CD4-positive, alpha-beta T cell (primary cell): ENCODE data around the gene ALPL. TPM values are rescaled to one million over a fixed set of nuclear protein-coding genes. Genes with fewer than 3 reads are reported as not detected.

Source experiments
- ATAC-seq: fragments of 200-7000 bp; cut with Tn5 transposase; one replicate; pipeline ENCODE4 v1.10.0; 2022; ENCODE audit warnings: mild to moderate bottlenecking; ENCODE audit not compliant: poor library complexity
- CTCF ChIA-PET: fragments of 350-600 bp; sonication (Branson Sonifier 250); formaldehyde crosslinking; loops from one replicate; lab custom pipeline; 2021; ENCODE audit warnings: antibody characterized with exemption, inconsistent platforms; lab: Charles Lee
- POLR2A ChIA-PET: fragments of 350-600 bp; sonication (Branson Sonifier 250); formaldehyde crosslinking; loops from one replicate; lab custom pipeline; 2021; ENCODE audit warnings: antibody characterized with exemption, inconsistent platforms; lab: Charles Lee
- DNase-seq, 14 experiments: peaks; one replicate each; pipeline ENCODE4 v3.0.0-alpha.2; 2013 to 2020; ENCODE audit warnings: mixed read lengths in 2 of 14
- H3K27ac ChIP-seq, 2 donors: one replicate each; pipeline versions ENCODE4 v1.5.1 to v1.7.0; 2013; ENCODE audit warnings: low read length in 2 of 2, low read depth in 1 of 2, mild to moderate bottlenecking in 1 of 2
- H3K27me3 ChIP-seq, 2 experiments: 1 replicate in 1 of 2; 2 replicates in 1 of 2; pipeline versions ENCODE4 v1.6.1 to v1.7.0; 2013; ENCODE audit warnings: low read length in 2 of 2, control low read depth in 1 of 2, mild to moderate bottlenecking in 1 of 2, moderate library complexity in 1 of 2; ENCODE audit not compliant: insufficient read depth in 2 of 2, control insufficient read depth in 1 of 2
- H3K36me3 ChIP-seq: one replicate; pipeline ENCODE4 v1.6.1; 2013; ENCODE audit warnings: low read length, control low read depth; ENCODE audit not compliant: insufficient read depth
- H3K4me1 ChIP-seq: one replicate; pipeline ENCODE4 v1.6.1; 2013; ENCODE audit warnings: low read length, control low read depth; ENCODE audit not compliant: insufficient read depth
- H3K4me3 ChIP-seq: one replicate; pipeline ENCODE4 v1.5.1; 2013; ENCODE audit warnings: mild to moderate bottlenecking, low read length, moderate library complexity
- H3K9me3 ChIP-seq, 2 experiments: 1 replicate in 1 of 2; 2 replicates in 1 of 2; pipeline versions ENCODE4 v1.6.1 to v1.7.0; 2013; ENCODE audit warnings: low read length in 2 of 2, mild to moderate bottlenecking in 2 of 2, control low read depth in 1 of 2, moderate library complexity in 1 of 2; ENCODE audit not compliant: control insufficient read depth in 1 of 2, insufficient read depth in 1 of 2
- H3K27ac Mint-ChIP-seq: one replicate; pipeline ENCODE4 v1.8.0; 2020; ENCODE audit warnings: mixed read lengths
- H3K27me3 Mint-ChIP-seq: one replicate; pipeline ENCODE4 v1.8.0; 2021; ENCODE audit warnings: mixed read lengths
- H3K36me3 Mint-ChIP-seq: one replicate; pipeline ENCODE4 v1.8.0; 2021; ENCODE audit warnings: low read depth, mixed read lengths
- H3K4me1 Mint-ChIP-seq: one replicate; pipeline ENCODE4 v1.8.0; 2021; ENCODE audit warnings: low read depth, mixed read lengths
- H3K4me3 Mint-ChIP-seq: one replicate; pipeline ENCODE4 v1.8.0; 2020; ENCODE audit warnings: mild to moderate bottlenecking, mixed read lengths
- H3K9me3 Mint-ChIP-seq: one replicate; pipeline ENCODE4 v1.8.0; 2020; ENCODE audit warnings: mixed read lengths
- intact Hi-C, 2 experiments: fragments of 100-400 bp; cut with DNase I in 1 of 2; cut with micrococcal nuclease in 1 of 2; formaldehyde crosslinking; loops; one replicate each; pipeline versions ENCODE4 v1.15.1 to v1.9.0; 2023 to 2025; cut with DNase I, micrococcal nuclease
- total RNA-seq, 174 experiments: library from RNA in 2 of 174; stranded (reverse) in 2 of 174; gene quantifications; one replicate each; pipeline ENCODE4 v1.2.3 and lab custom pipeline; 2021 to 2026
- TF ChIP-seq, protein P1 (sequence below): fragments of 200-600 bp; IDR thresholded peaks from one replicate; pipeline ENCODE4 v1.8.0; 2022; ENCODE audit warnings: antibody characterized with exemption, mild to moderate bottlenecking

The ALPL gene
- total RNA-seq, 2 experiments from 2014 or later: not detected

DNA sequence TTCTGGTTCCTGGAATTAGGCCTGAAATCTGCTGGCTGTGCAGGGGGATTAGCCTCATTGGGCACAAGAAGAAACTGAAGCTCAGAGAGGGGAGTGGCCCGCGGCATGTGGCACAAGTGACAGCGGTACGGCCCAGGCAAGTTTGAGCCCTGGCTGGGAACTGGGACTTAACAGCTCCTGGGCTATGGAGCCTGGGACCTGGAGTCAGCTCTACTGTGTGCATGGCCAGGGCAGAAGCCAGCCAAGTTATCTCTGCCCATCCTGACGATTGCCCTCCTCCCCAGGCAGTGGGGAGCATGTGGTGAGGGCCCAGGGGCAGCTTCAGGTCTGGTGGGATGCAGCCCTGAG lies 61.3 kb downstream of the ALPL start:
- intact Hi-C loops: no loop called here
- Histone ChIP-seq H3K27me3 (peaks cover 9 to 10% of the 10 kb centered on the region in 2 experiments), H3K9me3 (peaks cover 0 to 4% of the 10 kb centered on the region in 2 experiments), H3K27ac (no peak overlapping the region), H3K4me3 (no peak overlapping the region), H3K36me3 (no peaks in the 10 kb centered on the region), H3K4me1 (no peaks in the 10 kb centered on the region)
- peaks cover 25% of the 10 kb centered on the region for H3K27me3 Mint-ChIP-seq
- TF ChIP-seq, protein P1, sequence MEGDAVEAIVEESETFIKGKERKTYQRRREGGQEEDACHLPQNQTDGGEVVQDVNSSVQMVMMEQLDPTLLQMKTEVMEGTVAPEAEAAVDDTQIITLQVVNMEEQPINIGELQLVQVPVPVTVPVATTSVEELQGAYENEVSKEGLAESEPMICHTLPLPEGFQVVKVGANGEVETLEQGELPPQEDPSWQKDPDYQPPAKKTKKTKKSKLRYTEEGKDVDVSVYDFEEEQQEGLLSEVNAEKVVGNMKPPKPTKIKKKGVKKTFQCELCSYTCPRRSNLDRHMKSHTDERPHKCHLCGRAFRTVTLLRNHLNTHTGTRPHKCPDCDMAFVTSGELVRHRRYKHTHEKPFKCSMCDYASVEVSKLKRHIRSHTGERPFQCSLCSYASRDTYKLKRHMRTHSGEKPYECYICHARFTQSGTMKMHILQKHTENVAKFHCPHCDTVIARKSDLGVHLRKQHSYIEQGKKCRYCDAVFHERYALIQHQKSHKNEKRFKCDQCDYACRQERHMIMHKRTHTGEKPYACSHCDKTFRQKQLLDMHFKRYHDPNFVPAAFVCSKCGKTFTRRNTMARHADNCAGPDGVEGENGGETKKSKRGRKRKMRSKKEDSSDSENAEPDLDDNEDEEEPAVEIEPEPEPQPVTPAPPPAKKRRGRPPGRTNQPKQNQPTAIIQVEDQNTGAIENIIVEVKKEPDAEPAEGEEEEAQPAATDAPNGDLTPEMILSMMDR: no peak
- no peak overlapping the region for H3K27ac Mint-ChIP-seq
- ChIA-PET POLR2A (no interaction called here), CTCF (no interaction called here)
- H3K4me3 Mint-ChIP-seq: no peak overlapping the region
- H3K4me1 Mint-ChIP-seq: no peaks in the 10 kb centered on the region
- no peaks in the 10 kb centered on the region for H3K36me3 Mint-ChIP-seq
- no peaks in the 10 kb centered on the region for H3K9me3 Mint-ChIP-seq
- ATAC-seq (no peak), DNase-seq (no peak)

DNA sequence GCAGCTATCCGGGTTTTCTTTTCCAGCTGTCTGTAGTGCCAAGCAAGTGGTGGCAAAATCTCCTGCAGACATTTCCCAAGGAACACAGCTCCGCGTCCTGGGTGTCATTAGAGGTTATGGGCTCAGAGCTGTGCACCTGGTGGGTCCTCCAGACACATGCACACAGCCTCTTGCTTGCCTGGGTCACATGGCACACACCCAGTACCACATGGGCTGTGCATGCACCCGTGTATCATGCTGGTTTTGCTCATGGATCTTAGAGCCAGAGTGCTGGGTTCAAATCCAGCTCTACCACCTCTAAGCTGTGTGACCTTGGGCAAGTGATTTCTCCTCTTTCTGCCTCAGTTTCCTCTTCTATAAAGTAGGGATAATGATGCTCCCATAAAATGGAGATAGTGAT lies 61.7 kb downstream of the ALPL start:
- peaks cover 9 to 10% of the 10 kb centered on the region in 2 experiments for H3K27me3 ChIP-seq
- no peaks in the 10 kb centered on the region for H3K36me3 ChIP-seq
- no peaks in the 10 kb centered on the region for H3K9me3 Mint-ChIP-seq
- ChIA-PET CTCF (no interaction called here), POLR2A (no interaction called here)
- H3K4me1 Mint-ChIP-seq: no peaks in the 10 kb centered on the region
- H3K9me3 ChIP-seq: peaks cover 0 to 4% of the 10 kb centered on the region in 2 experiments
- H3K4me1 ChIP-seq: no peaks in the 10 kb centered on the region
- no peaks in the 10 kb centered on the region for H3K36me3 Mint-ChIP-seq
- H3K27me3 Mint-ChIP-seq: peaks cover 25% of the 10 kb centered on the region
- DNase-seq (no peak), ATAC-seq (no peak)
- intact Hi-C loops: no loop called here
- H3K27ac ChIP-seq: no peak overlapping the region
- no peak overlapping the region for H3K27ac Mint-ChIP-seq
- TF ChIP-seq, protein P1: no peak
- H3K4me3 ChIP-seq: no peak overlapping the region
- H3K4me3 Mint-ChIP-seq: no peak overlapping the region

GRCh38 chr1:21572221-21572620 lies 63.0 kb downstream of the ALPL start:
- peaks cover 9 to 10% of the 10 kb centered on the region in 2 experiments for H3K27me3 ChIP-seq
- CTCF ChIA-PET: no interaction called here
- ATAC-seq: no peak
- Mint-ChIP-seq H3K36me3 (no peaks in the 10 kb centered on the region), H3K9me3 (no peaks in the 10 kb centered on the region), H3K27ac (no peak overlapping the region), H3K4me1 (no peaks in the 10 kb centered on the region), H3K27me3 (peaks cover 28% of the 10 kb centered on the region), H3K4me3 (no peak overlapping the region)
- H3K36me3 ChIP-seq: no peaks in the 10 kb centered on the region
- intact Hi-C loops: no loop called here
- POLR2A ChIA-PET: no interaction called here
- H3K4me1 ChIP-seq: no peaks in the 10 kb centered on the region
- H3K27ac ChIP-seq: no peak overlapping the region
- no peak overlapping the region for H3K4me3 ChIP-seq
- DNase-seq: no peak
- TF ChIP-seq, protein P1: no peak
- H3K9me3 ChIP-seq: peaks cover 0 to 4% of the 10 kb centered on the region in 2 experiments
